LNCaP clone FGC (cell line): ENCODE data around the gene MAGOH.
A peak's percentile ranks its signal among the peaks of the same experiment; 100 is the strongest.

Experiments used
- DNase-seq: peaks from one replicate; pipeline ENCODE4 v3.0.0-alpha.2; 2011; ENCODE audit warnings: low read depth
- H3K4me3 ChIP-seq: 2 replicates; pipeline ENCODE4 v1.5.1; 2011; ENCODE audit warnings: mild to moderate bottlenecking, low read depth, low read length, control low read depth
- CTCF ChIP-seq: IDR thresholded peaks from 2 replicates; pipeline ENCODE4 v1.5.1; 2012; ENCODE audit warnings: mild to moderate bottlenecking; ENCODE audit not compliant: control insufficient read depth, insufficient read depth; ENCODE audit errors: extremely low read depth

Gene MAGOH

GRCh38 chr1:53280496-53280895 is 42.2 kb upstream of the MAGOH start:
- no peak overlapping the region for H3K4me3 ChIP-seq
- DNase-seq: no peak
- TF ChIP-seq CTCF: no peak

GRCh38 chr1:53279296-53280200 is 41.2 kb upstream of the MAGOH start:
- no peak overlapping the region for H3K4me3 ChIP-seq

GRCh38 chr1:53278298-53278725 is 40.0 kb upstream of the MAGOH start:
- H3K4me3 ChIP-seq: no peak overlapping the region
- peak; percentile 79 for TF ChIP-seq CTCF
- DNase-seq: no peak

More at GRCh38 chr1:53279296-53280200, 41.2 kb upstream of the MAGOH start:
- no peak for DNase-seq
- TF ChIP-seq CTCF: no peak

GRCh38 chr1:53277326-53277725 is 39.0 kb upstream of the MAGOH start:
- no peak overlapping the region for H3K4me3 ChIP-seq
- DNase-seq: no peak
- TF ChIP-seq CTCF: no peak

- no peak for DNase-seq
- H3K4me3 ChIP-seq: no peak overlapping the region
- no peak for TF ChIP-seq CTCF
These were observed 38.6 kb upstream of the MAGOH start for GRCh38 chr1:53276902-53277281.

- H3K4me3 ChIP-seq: no peak overlapping the region
- DNase-seq: no peak
- TF ChIP-seq CTCF: no peak
These were observed 38.0 kb upstream of the MAGOH start for GRCh38 chr1:53276153-53276901.
